ENCODE measurements around the gene RPTOR.

RPTOR gene

DNA sequence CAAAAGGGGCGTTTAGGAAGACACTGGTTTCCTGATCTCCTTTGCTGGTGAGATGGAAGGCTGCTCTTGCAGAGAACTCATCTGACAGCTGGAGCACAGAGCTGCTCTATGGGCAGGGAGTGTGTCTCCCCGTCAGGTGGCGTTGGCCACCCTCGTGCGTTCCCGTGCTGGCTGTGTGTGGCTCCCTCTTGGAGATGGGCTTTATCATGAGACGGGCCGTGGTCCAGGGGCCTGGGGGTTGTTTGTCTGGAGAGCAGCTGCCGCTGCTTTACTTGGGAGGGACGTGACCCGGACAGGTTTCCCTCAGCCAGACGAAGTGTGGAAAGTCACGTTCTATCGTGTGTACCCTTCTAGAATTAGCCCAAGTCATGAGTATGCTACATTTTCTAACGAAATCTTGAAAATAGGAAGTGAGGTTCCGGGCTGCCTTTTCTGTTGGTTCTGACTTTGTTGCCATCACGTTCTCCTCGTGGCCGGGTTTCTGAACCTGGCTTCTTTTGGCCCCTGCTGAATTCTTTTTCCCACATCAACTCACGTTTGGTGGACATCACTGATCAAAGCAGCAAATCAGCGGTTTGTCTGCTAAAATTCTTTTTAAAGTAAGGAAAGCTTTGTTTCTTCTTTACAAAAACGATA is 341.4 kb downstream of the RPTOR start:
- Histone ChIP-seq H3K4me3 (ENCODE audit: low read length) (no peak overlapping the region), H3K4me1 (ENCODE audit: insufficient read depth, low read length) (no peaks in the 10 kb centered on the region), H3K9ac (ENCODE audit: low read depth, low read length) (no peak overlapping the region), H3K27me3 (ENCODE audit: insufficient read depth, low read length) (no peaks in the 10 kb centered on the region), H3K9me3 (ENCODE audit: insufficient read depth, low read depth, low read length) (no peaks in the 10 kb centered on the region), H3K27ac (ENCODE audit: low read depth, low read length) (no peak overlapping the region), H3K36me3 (ENCODE audit: insufficient read depth, low read length) (peaks cover 29% of the 10 kb centered on the region)
- WGBS = 96% methylated on average over 22 of the region's 22 CpGs

DNA sequence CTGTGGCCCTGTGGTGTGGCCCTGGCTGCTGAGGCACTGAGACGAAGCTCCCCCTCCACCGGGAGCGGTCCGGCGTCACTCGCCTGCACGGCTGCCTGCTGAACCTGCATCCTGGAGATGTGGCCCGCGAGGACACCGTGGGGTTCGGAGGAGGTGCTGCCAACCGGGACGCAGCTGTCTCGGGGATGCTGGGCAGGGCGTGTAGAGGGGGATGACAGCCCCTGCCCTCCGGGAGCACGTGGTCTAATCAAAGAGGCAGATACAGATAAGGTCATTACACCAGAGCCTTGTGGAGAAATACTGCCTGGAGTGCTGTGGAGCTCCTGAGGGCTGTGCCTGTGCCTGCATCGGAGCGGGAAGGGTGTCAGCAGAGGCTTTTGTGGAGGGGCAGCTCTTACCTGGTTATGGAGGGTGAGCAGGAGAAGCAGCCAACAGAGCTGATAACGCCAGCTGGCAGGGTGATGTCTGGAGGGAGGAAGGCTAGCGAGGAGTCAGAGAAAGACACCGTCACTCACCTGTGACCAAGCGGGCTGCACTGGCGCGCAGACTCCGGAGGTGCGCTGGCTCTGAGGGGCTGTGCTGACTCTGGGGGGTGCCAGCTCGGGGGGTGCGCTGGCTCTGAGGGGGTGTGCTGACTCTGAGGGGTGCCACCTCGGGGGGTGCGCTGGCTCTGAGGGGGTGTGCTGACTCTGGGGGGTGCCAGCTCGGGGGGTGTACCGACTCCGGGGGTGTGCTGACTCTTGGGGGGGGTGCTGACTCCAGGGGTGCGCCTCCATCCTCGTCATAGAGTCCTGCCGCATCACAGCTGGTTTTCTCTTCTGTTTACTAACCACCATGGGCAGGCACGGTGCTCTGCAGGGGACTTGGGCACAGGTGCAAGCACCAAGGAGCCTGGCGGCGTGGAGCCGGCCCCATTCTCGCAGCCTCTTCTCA is 342.3 kb downstream of the RPTOR start:
- Histone ChIP-seq H3K4me3 (ENCODE audit: low read length) (no peak overlapping the region), H3K9ac (ENCODE audit: low read depth, low read length) (no peak overlapping the region), H3K36me3 (ENCODE audit: insufficient read depth, low read length) (peaks cover 22% of the 10 kb centered on the region), H3K27me3 (ENCODE audit: insufficient read depth, low read length) (no peaks in the 10 kb centered on the region), H3K4me1 (ENCODE audit: insufficient read depth, low read length) (no peaks in the 10 kb centered on the region), H3K9me3 (ENCODE audit: insufficient read depth, low read depth, low read length) (no peaks in the 10 kb centered on the region), H3K27ac (ENCODE audit: low read depth, low read length) (no peak overlapping the region)
- 96% methylated on average over 39 of the region's 42 CpGs for WGBS

DNA sequence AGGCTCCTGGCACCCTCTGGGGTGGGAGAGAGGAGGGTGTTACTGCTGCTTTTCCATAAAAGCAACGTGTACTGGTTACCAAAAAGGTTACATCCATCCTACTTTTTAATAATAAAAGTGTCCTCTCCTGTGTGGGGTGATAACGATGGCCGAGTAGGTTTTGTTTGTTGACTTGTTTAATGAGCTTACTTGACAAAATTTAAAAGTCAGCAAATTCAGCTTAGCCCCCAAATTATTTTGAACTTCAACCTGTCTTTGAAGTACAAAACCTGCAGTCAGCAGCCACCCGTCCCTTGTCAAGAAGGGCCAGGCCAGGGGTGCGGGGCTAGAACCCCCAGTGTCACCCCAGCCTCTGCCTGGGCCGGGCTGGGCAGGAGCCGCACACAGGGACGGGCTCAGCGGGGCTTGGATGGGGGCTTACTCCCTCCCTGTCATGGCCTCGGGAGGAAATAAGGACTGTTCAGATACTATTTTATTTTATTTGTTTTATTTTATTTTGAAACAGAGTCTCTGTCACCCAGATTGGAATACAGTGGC is 343.1 kb downstream of the RPTOR start:
- Histone ChIP-seq H3K36me3 (ENCODE audit: insufficient read depth, low read length) (peaks cover 23% of the 10 kb centered on the region), H3K27ac (ENCODE audit: low read depth, low read length) (no peak overlapping the region), H3K9me3 (ENCODE audit: insufficient read depth, low read depth, low read length) (no peaks in the 10 kb centered on the region), H3K9ac (ENCODE audit: low read depth, low read length) (no peak overlapping the region), H3K4me3 (ENCODE audit: low read length) (no peak overlapping the region), H3K4me1 (ENCODE audit: insufficient read depth, low read length) (no peaks in the 10 kb centered on the region), H3K27me3 (ENCODE audit: insufficient read depth, low read length) (no peaks in the 10 kb centered on the region)
- WGBS = 90% methylated on average over 6 of the region's 10 CpGs

DNA sequence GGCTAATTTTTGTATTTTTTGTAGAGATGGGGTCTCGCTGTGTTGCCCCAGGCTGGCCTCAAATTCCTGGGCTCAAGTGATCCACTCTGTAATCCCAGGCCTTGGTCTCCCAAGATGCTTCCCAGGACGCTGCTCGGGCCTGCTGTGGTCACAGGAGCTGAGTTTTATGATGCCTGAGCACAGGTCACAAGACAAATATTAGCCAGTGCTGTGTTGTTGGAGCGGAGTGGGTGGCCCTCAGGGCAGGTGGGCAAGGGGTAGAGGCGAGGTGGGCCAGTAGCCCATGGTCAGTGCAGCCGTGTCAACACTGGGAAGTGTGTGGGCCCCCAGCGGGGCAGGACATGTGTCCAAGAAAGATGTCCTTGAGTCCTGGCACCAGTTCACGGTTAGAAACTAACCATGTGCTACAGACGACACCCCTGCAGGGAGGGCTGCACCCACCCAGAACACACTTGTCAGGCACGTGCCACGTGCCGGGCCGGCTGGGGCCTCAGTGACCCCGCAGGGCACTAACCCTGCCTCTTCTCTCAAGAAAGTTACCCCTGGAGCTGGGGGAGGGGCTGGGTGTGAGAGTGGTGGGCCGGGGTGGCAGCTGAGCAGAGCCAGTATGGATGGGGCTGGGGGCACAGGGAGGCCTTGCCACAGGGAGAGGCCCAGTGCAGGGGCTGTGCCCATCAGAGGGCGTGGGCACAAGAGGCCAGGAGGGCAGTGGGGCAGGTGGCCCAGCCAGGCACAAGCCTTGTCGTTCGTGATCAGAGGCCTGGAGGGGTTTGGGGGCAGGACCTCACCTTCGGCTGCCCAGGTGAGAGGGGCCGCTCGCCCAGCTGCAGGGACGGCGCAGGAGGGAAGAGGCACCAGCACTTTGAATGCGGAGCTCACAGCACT is 343.9 kb downstream of the RPTOR start:
- H3K27ac ChIP-seq (ENCODE audit: low read depth, low read length) = no peak overlapping the region
- no peaks in the 10 kb centered on the region for H3K4me1 ChIP-seq (ENCODE audit: insufficient read depth, low read length)
- H3K4me3 ChIP-seq (ENCODE audit: low read length) = no peak overlapping the region
- 95% methylated on average over 24 of the region's 24 CpGs for whole genome bisulfite sequencing
- H3K27me3 ChIP-seq (ENCODE audit: insufficient read depth, low read length) = no peaks in the 10 kb centered on the region
- H3K9ac ChIP-seq (ENCODE audit: low read depth, low read length) = no peak overlapping the region
- H3K36me3 ChIP-seq (ENCODE audit: insufficient read depth, low read length) = peaks cover 22% of the 10 kb centered on the region
- H3K9me3 ChIP-seq (ENCODE audit: insufficient read depth, low read depth, low read length) = no peaks in the 10 kb centered on the region

DNA sequence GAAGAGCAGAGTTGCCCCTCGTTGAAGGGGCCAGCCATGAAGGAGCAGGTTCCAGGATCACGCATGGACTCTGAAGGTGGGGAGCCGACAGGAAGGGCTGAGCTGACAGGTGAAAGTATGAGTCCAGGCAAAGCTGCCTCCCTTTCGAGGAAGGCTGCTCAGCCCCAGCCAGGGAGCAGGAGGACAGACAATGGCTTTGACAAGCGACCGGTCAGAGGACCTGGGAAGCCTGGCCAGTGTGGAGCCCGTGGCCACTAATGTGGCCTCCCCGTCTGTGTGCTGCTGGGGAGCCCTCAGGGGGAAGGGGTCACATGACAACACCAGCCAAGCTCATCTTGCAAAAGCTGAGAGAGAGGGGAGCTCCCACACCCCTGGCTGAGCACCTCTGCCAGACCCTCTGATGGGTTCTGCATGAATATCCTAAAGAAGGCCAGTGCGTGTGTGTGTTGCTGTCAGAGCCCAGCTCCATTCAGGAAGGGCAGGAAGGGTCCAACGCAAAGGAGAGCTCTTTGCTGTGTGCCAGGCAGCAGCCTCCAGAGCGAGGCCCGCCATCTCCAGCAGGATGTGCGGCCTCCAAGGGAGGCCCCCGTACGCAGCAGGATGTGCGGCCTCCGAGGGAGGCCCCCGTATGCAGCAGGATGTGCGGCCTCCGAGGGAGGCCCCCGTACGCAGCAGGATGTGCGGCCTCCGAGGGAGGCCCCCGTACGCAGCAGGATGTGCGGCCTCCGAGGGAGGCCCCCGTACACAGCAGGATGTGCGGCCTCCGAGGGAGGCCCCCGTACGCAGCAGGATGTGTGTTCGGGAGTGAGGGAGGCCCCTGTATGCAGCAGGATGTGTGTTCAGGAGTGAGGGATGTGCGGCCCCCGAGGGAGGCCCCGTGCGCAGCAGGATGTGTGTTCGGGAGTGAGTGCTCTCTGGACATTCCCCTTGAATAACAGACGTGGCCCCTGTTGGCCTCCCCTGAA is 344.9 kb downstream of the RPTOR start:
- H3K4me3 ChIP-seq (ENCODE audit: low read length) = no peak overlapping the region
- no peaks in the 10 kb centered on the region for H3K9me3 ChIP-seq (ENCODE audit: insufficient read depth, low read depth, low read length)
- H3K9ac ChIP-seq (ENCODE audit: low read depth, low read length) = no peak overlapping the region
- no peaks in the 10 kb centered on the region for H3K4me1 ChIP-seq (ENCODE audit: insufficient read depth, low read length)
- WGBS = 95% methylated on average over 40 of the region's 40 CpGs
- H3K36me3 ChIP-seq (ENCODE audit: insufficient read depth, low read length) = peaks cover 25% of the 10 kb centered on the region
- H3K27ac ChIP-seq (ENCODE audit: low read depth, low read length) = no peak overlapping the region
- no peaks in the 10 kb centered on the region for H3K27me3 ChIP-seq (ENCODE audit: insufficient read depth, low read length)

DNA sequence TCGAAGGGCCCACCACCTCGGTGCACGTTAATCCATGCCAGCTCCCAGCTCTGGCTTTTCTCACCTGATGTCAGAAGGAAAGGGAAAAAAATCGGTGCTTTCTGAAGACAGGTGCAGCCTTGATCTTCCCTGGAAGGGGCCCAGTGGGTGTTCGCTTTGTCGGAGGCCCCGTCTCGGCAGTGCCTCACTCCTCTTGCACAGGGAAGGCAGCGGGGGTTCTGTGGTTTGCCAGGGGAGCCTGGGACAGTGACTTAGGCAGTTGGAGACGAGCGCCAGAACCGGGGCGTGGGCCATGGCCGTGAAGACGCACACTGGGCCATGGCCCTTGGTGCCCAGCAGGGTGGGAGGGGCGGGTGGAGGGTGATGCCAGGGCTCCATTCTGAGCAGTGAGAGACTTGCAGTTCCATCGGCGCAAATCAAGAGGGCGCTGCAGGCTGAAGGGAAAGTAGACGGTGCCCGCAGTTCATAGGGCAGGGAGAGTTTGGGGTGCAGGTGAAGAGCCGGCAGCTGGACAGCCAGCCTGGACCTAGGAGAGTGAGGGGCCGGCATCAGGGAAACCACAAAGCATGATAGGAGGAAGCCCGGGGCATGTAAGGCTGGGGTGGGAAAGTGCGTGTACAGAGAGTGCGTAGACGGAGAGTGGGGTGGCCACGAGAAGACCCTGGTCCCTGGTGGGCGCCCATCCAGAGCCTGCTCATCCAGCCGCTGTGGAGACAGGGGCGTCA is 345.7 kb downstream of the RPTOR start:
- Histone ChIP-seq H3K36me3 (ENCODE audit: insufficient read depth, low read length) (peaks cover 22% of the 10 kb centered on the region), H3K9ac (ENCODE audit: low read depth, low read length) (no peak overlapping the region), H3K9me3 (ENCODE audit: insufficient read depth, low read depth, low read length) (no peaks in the 10 kb centered on the region), H3K4me3 (ENCODE audit: low read length) (no peak overlapping the region), H3K27me3 (ENCODE audit: insufficient read depth, low read length) (no peaks in the 10 kb centered on the region), H3K4me1 (ENCODE audit: insufficient read depth, low read length) (no peaks in the 10 kb centered on the region), H3K27ac (ENCODE audit: low read depth, low read length) (no peak overlapping the region)
- 94% methylated on average over 31 of the region's 31 CpGs for WGBS

DNA sequence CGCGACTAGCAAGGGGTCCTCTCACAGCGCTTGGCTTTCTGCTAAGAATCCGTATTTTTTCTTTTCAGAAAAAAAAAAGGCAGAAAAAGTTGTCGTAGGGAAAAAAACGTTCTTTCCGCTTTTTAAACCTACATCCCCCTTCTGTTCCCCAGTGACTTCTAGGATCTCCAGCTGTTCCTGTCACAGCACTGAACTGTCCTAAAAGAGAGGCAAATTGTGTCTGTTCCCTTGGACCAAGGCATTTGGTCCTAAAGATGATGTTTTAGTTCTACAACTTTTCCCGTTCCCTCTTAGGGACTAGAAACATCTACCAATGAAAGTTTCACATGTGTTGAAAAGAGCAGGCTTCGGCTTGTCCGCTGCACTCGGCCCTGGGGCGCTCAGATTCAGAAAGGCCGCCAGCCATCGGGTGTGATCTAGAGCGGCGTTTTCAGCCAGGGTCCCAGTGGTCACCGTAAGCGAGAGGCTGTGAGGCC is 346.3 kb downstream of the RPTOR start:
- Histone ChIP-seq H3K27me3 (ENCODE audit: insufficient read depth, low read length) (no peaks in the 10 kb centered on the region), H3K9me3 (ENCODE audit: insufficient read depth, low read depth, low read length) (no peaks in the 10 kb centered on the region), H3K4me3 (ENCODE audit: low read length) (no peak overlapping the region), H3K36me3 (ENCODE audit: insufficient read depth, low read length) (peaks cover 23% of the 10 kb centered on the region), H3K27ac (ENCODE audit: low read depth, low read length) (0 out of 2 replicates have a peak overlapping the region, but pooled peaks have one; percentile 3), H3K4me1 (ENCODE audit: insufficient read depth, low read length) (no peaks in the 10 kb centered on the region), H3K9ac (ENCODE audit: low read depth, low read length) (no peak overlapping the region)
- 91% methylated on average over 18 of the region's 18 CpGs for WGBS

DNA sequence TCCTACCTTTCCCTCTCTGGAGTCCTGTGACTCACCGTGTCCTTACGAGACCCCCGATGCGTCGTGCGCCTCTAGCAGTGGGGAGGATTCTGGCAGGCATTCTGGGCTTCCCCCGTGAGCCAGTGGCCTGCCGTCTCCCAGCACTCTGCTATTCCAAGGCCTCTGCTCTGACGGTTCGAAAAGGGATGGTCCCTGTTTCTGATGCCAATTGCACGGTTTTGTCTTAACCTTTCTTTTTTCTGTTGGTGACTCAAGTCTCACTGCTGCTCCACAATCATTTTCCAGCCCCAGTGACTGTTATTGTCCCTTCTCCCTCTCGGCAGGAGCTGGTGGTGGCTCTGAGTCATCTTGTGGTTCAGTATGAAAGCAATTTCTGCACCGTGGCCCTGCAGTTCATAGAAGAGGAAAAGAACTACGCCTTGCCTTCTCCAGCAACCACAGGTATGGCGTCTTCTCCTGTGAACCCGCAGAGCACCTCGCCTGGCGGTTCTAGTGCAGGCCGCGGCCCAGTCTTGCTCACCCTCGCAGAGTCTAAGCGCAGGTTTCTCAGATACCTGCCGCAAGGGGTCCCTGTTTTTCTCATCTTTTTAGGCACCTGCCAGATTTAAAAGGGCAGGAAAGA is 346.9 kb downstream of the RPTOR start:
- H3K4me1 ChIP-seq (ENCODE audit: insufficient read depth, low read length) = no peaks in the 10 kb centered on the region
- peaks cover 24% of the 10 kb centered on the region for H3K36me3 ChIP-seq (ENCODE audit: insufficient read depth, low read length)
- no peaks in the 10 kb centered on the region for H3K9me3 ChIP-seq (ENCODE audit: insufficient read depth, low read depth, low read length)
- H3K9ac ChIP-seq (ENCODE audit: low read depth, low read length) = no peak overlapping the region
- 0 out of 2 replicates have a peak overlapping the region, but pooled peaks have one; percentile 3 for H3K27ac ChIP-seq (ENCODE audit: low read depth, low read length)
- no peaks in the 10 kb centered on the region for H3K27me3 ChIP-seq (ENCODE audit: insufficient read depth, low read length)
- 83% methylated on average over 23 of the region's 23 CpGs for WGBS
- no peak overlapping the region for H3K4me3 ChIP-seq (ENCODE audit: low read length)

DNA sequence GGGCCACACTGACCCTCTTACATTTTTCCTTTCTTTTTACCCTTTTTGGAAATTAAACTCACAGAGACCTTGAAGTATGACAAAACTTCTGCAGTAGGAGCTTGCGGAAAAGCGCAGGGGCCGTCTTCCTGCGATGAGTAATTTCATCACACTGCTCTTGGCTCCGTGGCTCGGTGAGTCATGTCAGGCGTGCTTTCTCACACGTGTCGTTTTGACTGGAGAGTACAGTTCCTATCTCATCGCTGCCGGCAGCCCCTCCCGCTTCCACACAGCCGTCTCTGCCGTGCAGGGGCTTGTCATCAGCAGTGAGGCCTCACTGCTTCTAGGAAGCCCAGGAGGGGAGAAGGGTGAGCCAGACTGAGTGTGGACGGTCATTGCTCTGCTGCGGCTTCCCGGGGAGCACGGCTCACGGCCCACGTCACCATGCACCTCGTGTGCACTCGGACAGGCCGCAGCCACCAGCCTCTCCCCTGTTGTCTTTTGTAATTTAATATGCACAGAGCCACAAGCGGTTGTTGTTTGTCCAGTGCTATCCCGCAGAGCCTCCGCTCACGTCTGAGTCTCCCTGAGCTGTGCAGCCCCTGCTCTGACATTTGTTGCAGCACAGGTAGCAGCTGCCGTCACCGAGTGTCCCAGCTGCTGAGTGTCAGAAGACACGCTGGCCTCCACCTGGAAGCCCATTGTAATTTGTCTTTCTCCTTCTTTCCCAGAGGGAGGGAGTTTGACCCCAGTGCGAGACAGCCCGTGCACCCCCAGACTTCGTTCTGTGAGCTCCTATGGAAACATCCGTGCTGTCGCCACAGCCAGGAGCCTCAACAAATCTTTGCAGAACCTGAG is 347.6 kb downstream of the RPTOR start:
- Histone ChIP-seq H3K9ac (ENCODE audit: low read depth, low read length) (no peak overlapping the region), H3K9me3 (ENCODE audit: insufficient read depth, low read depth, low read length) (no peaks in the 10 kb centered on the region), H3K36me3 (ENCODE audit: insufficient read depth, low read length) (peaks cover 27% of the 10 kb centered on the region), H3K4me3 (ENCODE audit: low read length) (no peak overlapping the region), H3K4me1 (ENCODE audit: insufficient read depth, low read length) (no peaks in the 10 kb centered on the region), H3K27me3 (ENCODE audit: insufficient read depth, low read length) (no peaks in the 10 kb centered on the region), H3K27ac (ENCODE audit: low read depth, low read length) (no peak overlapping the region)
- 92% methylated on average over 35 of the region's 35 CpGs for WGBS
